HG03432 (cell line): ENCODE results near the gene YY1AP1.
"Not testable (repeated sequence)": the region's sequence is repeated elsewhere in the genome, so short reads cannot be mapped to it uniquely, and the experiment has no call there.

ENCODE experiments used
- ATAC-seq: cut with Tn5 transposase; IDR thresholded peaks from one replicate; pipeline ENCODE4 v1.9.1; 2021; ENCODE audit warnings: mild to moderate bottlenecking, moderate library complexity; ENCODE audit not compliant: unreplicated experiment

YY1AP1 gene

DNA sequence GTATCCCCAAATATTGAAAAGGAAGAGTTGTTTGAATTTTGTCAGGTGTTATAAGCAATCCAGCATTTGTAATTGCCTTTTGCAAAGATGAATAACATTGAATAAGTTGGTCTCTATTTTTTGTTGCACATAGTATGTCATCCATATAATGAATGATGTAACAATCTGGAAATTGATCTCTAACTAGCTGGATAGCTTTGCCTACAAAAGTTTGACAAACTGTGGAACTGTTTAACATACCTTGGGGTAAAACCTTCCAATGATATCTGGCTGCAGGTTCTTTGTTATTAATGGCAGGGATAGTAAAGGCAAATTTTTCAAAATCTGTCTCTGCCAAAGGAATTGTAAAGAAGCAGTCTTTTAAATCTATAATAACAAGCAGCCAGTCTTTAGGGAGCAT, 8.0 kb upstream of the YY1AP1 start:
- no peak for ATAC-seq

DNA sequence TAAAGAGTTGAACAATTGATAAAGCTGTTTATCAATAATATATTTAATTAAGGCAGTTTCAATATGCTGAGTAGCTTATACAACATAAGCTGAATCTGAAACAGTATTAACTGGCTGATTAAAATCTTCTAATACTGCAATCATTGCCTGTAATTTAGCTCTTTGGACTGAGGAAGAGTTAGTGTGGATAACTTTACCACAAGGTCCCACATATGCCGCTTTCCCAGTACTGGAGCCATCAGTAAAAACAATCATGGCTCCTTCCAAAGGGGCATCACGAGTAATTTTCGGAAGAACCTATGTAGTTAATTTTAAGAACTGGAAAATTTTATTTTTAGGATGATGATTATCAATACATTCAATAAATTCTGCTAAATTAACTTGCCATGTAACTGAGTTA, 7.0 kb upstream of the YY1AP1 start:
- no peak for ATAC-seq

- no peak for ATAC-seq
Observed at GRCh38 chr1:155695072-155695471, 6.5 kb upstream of the YY1AP1 start.

DNA sequence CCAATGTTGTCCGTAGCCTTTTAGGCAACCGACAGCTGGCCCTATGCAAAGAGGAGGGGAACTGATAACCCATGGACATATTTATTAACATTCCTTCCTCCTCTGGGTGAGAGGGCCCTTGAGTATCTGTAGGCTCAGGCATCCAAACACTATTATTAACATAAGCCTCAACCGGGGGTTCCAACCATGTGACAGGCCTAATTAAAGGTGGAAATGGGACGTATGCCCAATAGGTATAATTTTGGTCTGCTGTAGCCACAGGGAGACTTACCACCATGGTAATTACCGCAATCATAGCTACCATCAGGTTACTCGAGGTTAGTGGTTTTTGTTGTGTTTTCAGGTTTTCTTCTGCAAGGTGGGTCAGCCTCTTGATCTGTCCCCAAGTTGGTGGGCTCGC, 5.6 kb upstream of the YY1AP1 start:
- ATAC-seq: no peak

GRCh38 chr1:155691992-155692528, 3.5 kb upstream of the YY1AP1 start:
- no peak for ATAC-seq

DNA sequence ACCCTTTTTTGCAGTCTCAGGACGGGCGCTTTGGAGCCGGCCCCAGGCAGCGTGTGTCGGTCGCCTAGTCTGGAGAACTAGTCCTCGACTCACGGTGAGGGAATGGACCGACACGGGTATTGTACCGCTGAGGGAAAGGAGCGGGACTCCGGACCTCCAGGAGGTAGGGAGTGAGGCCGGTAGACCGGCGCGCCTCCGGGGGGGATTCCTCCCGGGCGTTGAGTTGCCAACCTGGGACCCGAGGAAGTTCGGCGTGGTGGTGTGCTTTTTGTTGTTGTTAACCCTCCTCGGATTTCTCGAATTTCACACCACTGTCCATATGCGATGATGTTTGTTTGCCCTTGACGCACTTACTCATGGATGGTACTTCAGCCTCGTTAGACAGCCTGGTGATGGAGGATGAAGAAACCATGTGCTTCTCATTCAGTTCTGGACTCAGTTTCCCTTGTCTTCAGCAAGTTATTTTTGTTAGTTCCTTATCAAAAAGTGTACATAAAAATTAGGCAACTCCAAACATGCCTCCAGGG, 570 bp upstream of the YY1AP1 start, which contains the start of gene DAP3:
TSS of gene DAP3 (plus strand) at position 11 of the 527 bp plus-strand sequence. CDS start 20,689 bp downstream, outside the sequence.
- ATAC-seq: not testable (repeated sequence)

GRCh38 chr1:155687705-155688323, 760 bp downstream of the YY1AP1 start:
- peak; percentile 17 for ATAC-seq

DNA sequence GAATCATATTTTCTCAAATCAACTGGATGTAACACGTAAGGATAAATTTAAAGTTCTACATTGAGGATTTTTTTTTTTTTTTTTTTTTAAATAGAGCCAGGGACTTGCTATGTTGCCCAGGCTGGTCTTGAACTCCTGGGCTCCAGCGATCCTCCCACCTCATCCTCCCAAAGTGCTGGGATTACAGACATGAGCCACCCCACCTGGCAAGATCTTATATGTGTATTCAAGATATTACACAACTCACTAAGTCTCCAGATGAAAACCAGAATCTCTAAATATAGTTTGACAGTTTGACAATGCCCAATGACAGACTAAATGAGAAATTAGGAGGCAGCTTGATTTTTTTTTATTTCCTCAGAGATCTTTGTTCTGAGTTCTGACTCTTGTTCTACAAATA, 6.8 kb downstream of the YY1AP1 start:
- ATAC-seq: no peak

DNA sequence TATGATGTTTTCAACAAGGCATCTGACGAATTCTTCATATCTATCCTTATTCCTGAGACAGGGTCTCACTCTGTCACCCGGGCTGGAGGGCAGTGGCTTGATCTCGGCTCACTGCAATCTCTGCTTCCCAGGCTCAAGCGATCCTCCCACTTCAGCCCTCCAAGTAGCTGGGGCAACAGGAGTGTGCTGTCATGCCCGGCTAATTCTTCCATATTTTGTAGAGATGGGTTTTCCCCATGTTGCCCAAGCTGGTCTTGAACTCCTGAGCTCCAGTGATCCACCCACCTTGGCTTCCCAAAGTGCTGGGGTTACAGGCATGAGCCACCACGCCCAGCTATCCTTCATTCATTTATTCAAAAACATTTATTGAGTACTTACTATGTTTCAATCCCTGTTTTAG, 8.0 kb downstream of the YY1AP1 start:
- no peak for ATAC-seq

DNA sequence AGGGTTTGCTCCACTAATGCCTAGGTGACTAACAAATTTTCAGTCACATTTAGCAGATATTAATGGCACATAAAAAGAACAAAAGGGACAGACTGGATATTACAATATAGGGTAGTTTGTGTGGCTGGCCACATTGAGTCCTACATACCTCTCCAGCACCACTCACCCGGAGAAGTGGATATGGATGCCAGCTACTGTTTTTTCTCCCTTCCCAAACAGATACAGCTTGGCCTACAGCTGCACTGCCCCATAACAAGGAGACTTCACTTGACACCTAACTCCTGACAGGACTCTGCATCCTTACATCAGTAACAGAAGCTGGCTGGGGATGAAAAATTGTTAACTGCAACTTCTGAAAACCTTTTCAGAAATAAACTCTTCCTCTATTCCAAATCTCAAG, 9.6 kb downstream of the YY1AP1 start:
- not testable (repeated sequence) for ATAC-seq

DNA sequence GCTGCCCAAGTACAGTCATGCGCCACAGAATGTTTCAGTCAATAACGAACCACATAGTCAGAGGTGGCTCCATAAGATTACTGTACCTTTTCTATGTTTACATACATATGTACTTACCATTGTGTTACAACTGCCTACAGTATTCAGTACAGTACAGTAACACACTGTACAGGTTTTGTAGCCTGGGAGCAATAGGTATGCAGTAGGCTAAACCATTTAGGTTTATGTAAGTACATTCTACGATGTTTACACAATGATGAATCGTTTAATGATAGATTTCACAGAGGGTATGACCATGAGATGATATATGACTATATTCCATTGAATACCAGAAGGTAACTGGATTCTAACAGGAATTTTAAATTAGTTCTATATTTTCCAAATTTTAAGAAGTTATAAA, 10.5 kb downstream of the YY1AP1 start:
- no peak for ATAC-seq

- ATAC-seq: no peak
Observed at GRCh38 chr1:155673003-155673402, 15.6 kb downstream of the YY1AP1 start.

GRCh38 chr1:155671750-155672149, 16.8 kb downstream of the YY1AP1 start:
- no peak for ATAC-seq

- ATAC-seq: no peak
Observed at GRCh38 chr1:155669233-155670162, 19.1 kb downstream of the YY1AP1 start.

- ATAC-seq: not testable (repeated sequence)
Observed at GRCh38 chr1:155661239-155661638, 27.3 kb downstream of the YY1AP1 start.

- no peak for ATAC-seq
Observed at GRCh38 chr1:155657463-155657862, 31.1 kb downstream of the YY1AP1 start.

DNA sequence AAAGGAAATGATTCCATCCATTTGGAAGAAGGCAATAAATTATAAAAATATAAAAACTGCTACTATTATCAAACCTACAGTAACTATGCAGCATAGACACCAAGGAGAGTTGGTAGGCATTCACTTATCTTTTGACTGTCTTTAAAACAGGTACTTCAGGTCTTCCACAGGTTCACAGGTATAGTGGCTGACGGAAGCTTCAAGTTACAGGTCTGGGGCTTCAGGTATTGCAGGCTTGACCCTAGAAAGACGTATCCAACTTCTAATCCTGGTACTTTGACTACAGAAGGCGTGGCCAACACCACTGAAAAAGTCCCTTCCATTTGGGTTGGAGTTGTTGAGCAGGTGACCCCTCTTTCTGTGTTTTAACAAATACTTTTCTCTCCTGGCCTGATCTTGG, 35.6 kb downstream of the YY1AP1 start:
- no peak for ATAC-seq

DNA sequence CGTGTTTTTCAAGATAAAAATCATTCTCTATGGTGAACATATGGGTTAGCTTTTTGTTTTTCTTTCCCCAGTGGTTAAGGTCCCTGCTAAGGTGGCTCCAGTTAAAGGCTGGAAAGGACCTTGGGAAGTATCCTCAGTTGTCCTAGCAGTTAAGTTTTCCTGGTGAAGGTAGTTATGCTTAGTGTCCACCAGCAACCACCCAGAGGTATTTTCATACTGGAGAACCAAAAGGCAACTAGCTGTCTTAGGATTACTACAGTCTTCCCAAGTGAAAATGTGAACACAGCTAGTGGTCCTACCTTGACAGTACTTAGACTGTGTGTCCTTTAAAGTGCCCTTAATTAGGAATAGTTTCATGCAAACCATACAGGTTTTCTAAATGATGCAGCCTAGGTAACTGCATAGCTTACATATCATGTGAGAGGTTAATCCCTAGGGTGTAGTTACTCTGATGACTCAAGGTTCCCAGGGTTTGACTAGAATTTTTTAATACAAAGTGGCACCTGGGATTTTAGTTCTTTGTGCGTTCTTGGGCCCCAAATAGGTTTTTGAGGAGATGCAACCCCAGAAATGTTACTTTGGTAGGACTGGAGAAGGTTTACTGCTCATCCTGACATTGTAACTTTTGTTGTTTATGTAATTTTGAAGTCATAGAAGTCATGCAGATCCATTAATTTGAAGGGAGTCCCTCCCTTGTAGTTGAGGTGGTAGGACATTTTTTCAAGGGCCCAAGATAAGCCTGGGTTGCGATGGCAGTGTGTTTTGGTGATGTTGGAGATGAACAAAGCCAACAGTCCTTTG, 36.5 kb downstream of the YY1AP1 start:
- no peak for ATAC-seq

GRCh38 chr1:155650231-155650757, 38.3 kb downstream of the YY1AP1 start:
- no peak for ATAC-seq

GRCh38 chr1:155649676-155650075, 38.9 kb downstream of the YY1AP1 start:
- no peak for ATAC-seq
